Measurements from ENCODE around the gene STXBP5L. TPM values are rescaled to one million over a fixed set of nuclear protein-coding genes. Genes with fewer than 3 reads are reported as not detected.

STXBP5L gene
- total and polyA plus RNA-seq, 8 donors, result 0.11 to 1.5 (median 0.54) TPM

DNA sequence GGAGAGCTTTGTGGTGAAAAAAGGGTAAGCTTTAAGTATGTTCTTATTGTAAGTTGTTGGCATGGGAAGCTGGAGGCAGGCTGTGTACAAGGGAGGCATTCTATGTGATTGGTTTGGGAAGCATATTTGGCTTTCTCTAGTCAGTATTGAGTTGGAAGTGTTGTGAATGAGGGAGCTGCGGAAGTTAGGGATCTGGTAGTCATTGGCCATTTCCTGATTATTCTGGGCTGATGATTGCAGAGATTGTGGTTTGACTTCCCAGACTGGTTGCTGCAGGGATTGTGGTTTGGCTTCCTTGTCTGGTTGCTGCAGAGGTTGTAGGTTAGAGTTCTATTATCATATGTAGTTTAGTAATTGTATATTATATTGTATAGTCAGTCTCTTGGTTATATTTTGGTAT lies 21.0 kb downstream of the STXBP5L start:
- Histone ChIP-seq H3K4me3 (no peak overlapping the region), H3K9me3 (no peaks in the 10 kb centered on the region), H3K4me1 (no peaks in the 10 kb centered on the region), H3K27me3 (no peaks in the 10 kb centered on the region), H3K36me3 (no peaks in the 10 kb centered on the region), H3K27ac (no peak overlapping the region)
- WGBS, 2 donors, result 84 to 95% methylated on average over 1 of the region's 1 CpG
- no peak for ATAC-seq
- no peak for DNase-seq
- intact Hi-C loops (cut with DNase I), result no loop called here
- TF ChIP-seq, protein P1, sequence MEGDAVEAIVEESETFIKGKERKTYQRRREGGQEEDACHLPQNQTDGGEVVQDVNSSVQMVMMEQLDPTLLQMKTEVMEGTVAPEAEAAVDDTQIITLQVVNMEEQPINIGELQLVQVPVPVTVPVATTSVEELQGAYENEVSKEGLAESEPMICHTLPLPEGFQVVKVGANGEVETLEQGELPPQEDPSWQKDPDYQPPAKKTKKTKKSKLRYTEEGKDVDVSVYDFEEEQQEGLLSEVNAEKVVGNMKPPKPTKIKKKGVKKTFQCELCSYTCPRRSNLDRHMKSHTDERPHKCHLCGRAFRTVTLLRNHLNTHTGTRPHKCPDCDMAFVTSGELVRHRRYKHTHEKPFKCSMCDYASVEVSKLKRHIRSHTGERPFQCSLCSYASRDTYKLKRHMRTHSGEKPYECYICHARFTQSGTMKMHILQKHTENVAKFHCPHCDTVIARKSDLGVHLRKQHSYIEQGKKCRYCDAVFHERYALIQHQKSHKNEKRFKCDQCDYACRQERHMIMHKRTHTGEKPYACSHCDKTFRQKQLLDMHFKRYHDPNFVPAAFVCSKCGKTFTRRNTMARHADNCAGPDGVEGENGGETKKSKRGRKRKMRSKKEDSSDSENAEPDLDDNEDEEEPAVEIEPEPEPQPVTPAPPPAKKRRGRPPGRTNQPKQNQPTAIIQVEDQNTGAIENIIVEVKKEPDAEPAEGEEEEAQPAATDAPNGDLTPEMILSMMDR (IDR thresholded peaks at IDR 0.05), result no peak
- FAIRE-seq, result no peak

DNA sequence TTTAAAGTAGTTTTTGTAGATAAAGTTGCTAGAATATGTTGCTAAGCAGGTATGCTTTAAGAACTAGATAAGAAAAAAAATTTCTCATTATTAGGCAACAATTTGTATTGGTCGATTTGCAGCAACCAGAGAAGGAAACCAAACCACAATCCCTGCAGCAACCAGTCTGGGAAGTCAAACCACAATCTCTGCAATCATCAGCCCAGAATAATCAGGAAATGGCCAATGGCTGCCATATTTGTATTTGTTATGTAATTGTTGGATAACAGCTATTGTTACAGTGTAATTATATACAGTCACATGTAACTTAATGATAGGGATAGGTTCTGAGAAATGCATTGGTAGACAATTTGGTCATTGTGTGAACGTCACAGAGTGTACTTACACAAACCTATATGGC lies 23.6 kb downstream of the STXBP5L start:
- Histone ChIP-seq H3K9me3 (no peaks in the 10 kb centered on the region), H3K27ac (no peak overlapping the region), H3K4me1 (no peaks in the 10 kb centered on the region), H3K36me3 (no peaks in the 10 kb centered on the region), H3K4me3 (no peak overlapping the region), H3K27me3 (no peaks in the 10 kb centered on the region)
- DNase-seq, result no peak
- intact Hi-C loops (cut with DNase I), result no loop called here
- TF ChIP-seq, protein P1 (IDR thresholded peaks at IDR 0.05), result no peak
- no peak for FAIRE-seq
- WGBS, 2 donors, result 65 to 72% methylated on average over 2 of the region's 2 CpGs
- no peak for ATAC-seq

DNA sequence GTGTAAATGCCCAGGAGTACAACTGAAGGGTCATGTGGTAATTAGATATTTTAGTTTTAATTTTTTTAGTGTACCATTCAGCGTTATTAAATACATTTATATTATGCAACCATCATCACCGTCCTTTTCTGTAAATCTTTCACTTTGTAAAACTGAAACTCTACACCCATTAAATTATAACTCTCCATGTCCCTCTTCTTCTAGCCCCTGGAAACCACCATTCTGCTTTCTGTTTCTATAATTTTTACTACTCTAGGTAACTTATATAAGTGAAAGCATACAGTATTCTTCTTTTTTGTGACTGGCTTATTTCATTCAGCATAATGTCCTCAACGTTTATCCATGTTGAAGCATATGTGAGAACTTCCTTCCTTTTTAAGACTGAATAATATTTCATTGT lies 48.1 kb downstream of the STXBP5L start:
- Histone ChIP-seq H3K27me3 (no peaks in the 10 kb centered on the region), H3K36me3 (no peaks in the 10 kb centered on the region), H3K9me3 (no peaks in the 10 kb centered on the region), H3K27ac (no peak overlapping the region), H3K4me1 (no peaks in the 10 kb centered on the region), H3K4me3 (no peak overlapping the region)
- TF ChIP-seq, protein P1 (IDR thresholded peaks at IDR 0.05), result no peak
- WGBS, 2 donors, result 63 to 72% methylated on average over 3 of the region's 3 CpGs
- intact Hi-C loops (cut with DNase I), result no loop called here
- DNase-seq, result no peak
- no peak for FAIRE-seq
- ATAC-seq, result no peak

DNA sequence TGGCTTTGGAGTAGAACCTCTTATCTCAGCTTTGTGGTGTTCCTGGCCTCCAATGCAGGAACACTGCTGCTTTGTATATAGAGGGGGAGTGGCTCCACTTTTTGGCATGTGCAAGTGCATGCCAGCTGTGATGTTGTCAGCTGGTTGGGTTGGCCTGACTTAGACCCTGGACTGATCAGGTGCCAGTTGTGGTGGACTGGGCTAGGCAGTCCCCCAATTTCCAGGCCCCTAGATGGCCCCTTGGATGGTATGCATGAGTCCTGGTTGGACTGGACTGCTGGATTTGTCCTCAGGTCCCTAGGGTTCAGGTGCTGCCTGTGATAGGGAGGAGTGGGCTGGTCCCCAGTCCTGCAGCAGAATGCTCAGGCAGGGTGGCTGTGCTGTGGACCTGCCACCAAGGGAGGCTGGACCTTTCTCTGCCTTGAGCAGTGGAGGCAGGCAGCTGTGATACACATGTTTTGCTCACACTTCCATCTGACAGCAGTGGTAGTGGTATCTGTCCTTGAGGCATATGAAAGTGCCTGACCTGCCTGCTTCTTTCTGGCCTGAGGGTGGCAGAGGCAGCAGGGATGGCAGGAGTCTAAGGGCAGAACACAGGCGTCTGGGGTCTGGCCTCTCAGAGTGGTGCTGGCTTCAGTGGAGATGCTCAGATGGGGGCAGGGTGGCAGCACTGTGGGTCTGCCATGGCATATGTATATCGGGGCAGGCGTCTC lies 74.8 kb downstream of the STXBP5L start:
- DNase-seq, result no peak
- H3K27ac ChIP-seq, result no peak overlapping the region
- no peak overlapping the region for H3K4me3 ChIP-seq
- FAIRE-seq, result no peak
- intact Hi-C loops (cut with DNase I), result no loop called here
- H3K4me1 ChIP-seq, result no peaks in the 10 kb centered on the region
- H3K27me3 ChIP-seq, result no peaks in the 10 kb centered on the region
- no peaks in the 10 kb centered on the region for H3K36me3 ChIP-seq
- no peaks in the 10 kb centered on the region for H3K9me3 ChIP-seq
- ATAC-seq, result no peak
- TF ChIP-seq, protein P1 (IDR thresholded peaks at IDR 0.05), result no peak
- 66 to 75% methylated on average over 3 of the region's 3 CpGs for WGBS, 2 donors

DNA sequence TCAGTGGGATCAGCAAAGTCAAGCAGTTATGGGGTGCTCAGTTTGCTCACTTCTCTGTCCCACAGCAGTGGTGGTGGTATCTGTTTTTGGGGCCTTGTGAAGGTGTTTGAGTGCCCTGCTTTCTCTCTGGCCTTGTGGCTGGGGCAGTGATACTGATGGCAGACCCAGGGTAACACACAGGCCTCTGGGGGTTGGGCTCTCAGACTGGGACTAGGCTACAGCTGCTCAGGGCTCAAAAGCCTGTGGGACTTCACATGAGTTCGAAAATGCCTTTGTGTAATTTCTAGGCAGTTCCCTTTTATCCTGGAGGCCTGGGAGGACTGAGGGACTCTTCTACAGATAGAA lies 75.3 kb downstream of the STXBP5L start:
- 28 to 53% methylated on average over 1 of the region's 1 CpG for WGBS, 2 donors
- FAIRE-seq, result no peak
- intact Hi-C loops (cut with DNase I), result no loop called here

More for the DNA sequence above, 75.3 kb downstream of the STXBP5L start:
- H3K4me1 ChIP-seq, result no peaks in the 10 kb centered on the region
- H3K27me3 ChIP-seq, result no peaks in the 10 kb centered on the region
- TF ChIP-seq, protein P1 (IDR thresholded peaks at IDR 0.05), result no peak
- ATAC-seq (no peak), DNase-seq (no peak)
- H3K27ac ChIP-seq, result no peak overlapping the region
- H3K36me3 ChIP-seq, result no peaks in the 10 kb centered on the region
- H3K4me3 ChIP-seq, result no peak overlapping the region
- no peaks in the 10 kb centered on the region for H3K9me3 ChIP-seq

Measured in pancreas (tissue), 10 donors.